Mucosa of gallbladder (tissue), 1 donor: ENCODE measurements around the gene LRRC15. TPM values are rescaled to one million over a fixed set of nuclear protein-coding genes. Genes with fewer than 3 reads are reported as not detected.

Experiments used
- DNase-seq: peaks from one replicate; pipeline ENCODE4 v3.0.0-alpha.2; 2020; ENCODE audit warnings: low spot score
- total RNA-seq: library from RNA; stranded (reverse); gene quantifications from one replicate; pipeline ENCODE4 v1.2.1, GENCODE V29; 2021
- donor health status: DM: no; HTN: no; CAD: no.

LRRC15 gene
- total RNA-seq, 1 donor from 2014 or later = 0.35 TPM

DNA sequence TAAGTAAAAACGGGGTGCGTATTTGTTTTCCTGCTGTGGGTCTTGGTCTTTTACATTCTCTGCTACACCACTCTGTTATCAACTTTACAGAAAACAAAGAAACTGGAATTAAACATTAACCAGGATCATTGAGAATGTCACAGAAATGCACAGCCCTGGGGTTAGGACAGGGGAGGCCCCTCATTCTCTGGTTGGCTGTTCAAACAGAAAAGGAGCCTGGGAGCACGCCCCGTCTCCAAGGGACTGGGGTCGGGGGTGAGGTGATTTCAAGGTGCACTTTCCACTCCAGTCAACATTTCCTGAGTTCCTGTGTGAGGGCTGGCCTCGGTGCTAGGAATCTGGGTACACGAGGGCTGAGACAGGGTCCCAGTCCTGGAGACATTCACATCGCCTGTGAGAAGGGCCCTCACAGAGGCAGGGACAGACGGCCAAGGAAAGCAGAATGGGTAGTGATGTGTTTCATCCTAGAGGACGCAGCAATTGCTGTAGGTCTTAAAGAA is 48.7 kb downstream of the LRRC15 start:
- DNase-seq = peak; percentile 75

DNA sequence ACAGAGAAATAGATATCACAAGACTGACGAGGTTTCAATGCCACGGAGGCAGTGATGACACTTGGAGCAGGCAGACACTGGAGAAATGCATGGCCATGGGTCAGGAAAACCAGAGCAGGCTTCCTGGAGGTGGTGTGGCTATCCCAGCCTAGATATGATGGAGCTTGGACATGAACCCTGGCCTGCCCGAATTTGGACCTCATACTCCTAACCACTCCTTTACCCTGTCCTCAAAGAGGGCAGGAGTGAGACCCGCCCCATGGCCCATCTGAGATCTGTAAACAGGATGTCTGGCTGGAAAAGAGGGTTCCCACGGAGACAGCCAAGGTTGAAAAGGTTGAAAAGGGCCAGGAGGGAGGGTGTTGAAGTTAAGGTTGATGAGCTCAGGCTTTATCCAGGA is 49.4 kb downstream of the LRRC15 start:
- DNase-seq = no peak

- DNase-seq = no peak
Measured at GRCh38 chr3:194318511-194319161, 50.9 kb downstream of the LRRC15 start.

- DNase-seq = no peak
Measured at GRCh38 chr3:194316918-194317317, 52.6 kb downstream of the LRRC15 start.

GRCh38 chr3:194315965-194316361 is 53.6 kb downstream of the LRRC15 start:
- DNase-seq = no peak

DNA sequence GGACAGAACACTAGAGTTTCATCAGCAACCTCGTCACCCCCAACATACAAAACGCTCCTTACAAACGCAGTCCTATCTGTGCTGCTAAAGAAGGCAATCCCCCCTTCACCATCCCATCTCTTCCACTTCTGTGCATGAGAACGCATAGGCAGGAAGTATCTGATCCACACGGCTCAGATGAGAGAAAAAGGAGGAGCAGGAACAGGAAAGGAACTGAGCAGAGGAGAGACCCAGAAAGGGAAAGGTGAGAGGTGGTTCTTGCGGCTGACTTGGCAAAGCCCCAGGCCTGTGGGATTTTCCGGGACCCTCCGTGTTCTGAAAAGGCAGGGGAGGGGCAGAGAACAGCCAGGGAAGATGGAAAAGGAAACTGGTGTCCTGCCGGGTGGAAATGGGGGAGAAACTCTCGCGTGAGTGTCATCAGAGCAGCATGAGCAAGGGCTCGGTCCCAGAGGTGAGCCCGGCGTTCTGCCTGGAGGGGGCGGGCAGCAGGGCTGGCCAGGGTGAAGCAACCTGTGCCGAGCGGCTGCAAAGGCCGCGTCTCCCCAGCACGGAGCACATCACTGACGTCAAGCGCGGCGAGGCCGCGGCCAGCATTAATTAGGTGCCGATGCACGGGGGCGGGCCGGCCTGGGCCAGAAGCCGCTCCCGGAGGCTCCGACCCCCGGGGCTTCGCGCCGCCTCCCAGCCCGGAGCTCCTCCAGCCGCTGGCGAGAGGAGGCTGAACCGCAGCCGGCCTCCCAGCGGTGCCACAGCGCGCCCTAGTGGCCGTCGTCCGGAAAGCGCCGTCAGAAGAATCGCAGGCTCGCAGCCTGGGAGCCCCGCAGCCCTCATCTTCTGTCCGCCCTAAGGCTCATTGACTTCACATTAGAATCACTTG is 54.2 kb downstream of the LRRC15 start:
- DNase-seq = peak; percentile 85

GRCh38 chr3:194314388-194315068 is 55.0 kb downstream of the LRRC15 start:
- DNase-seq = no peak

- no peak for DNase-seq
Measured at GRCh38 chr3:194313560-194314387, 55.8 kb downstream of the LRRC15 start.

GRCh38 chr3:194312743-194313281 is 56.7 kb downstream of the LRRC15 start:
- peak; percentile 62 for DNase-seq

DNA sequence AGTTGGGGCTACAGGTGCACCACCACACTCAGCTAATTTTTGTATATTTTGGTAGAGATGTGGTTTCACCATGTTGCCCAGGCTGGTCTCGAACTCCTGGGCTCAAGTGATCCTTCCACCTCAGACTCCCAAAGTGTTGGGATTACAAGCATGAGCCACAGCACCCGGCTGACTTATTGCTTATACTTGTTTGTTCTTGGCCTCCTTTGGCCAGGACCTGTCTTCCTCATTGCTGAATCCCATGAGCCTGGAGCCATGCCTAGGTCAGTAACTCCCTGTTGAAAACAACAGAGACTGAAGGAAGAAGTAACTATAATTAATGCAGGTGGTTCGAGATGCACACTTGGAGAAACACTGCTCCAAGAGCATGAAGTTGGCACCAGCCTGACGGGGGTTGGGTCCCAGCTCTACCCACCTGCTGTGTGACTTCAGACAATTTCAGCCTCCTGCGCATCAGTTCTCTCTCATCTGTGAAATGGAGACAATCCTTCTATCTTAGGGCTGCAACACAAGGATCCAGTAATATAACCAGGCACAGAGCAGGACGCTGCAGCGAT is 57.3 kb downstream of the LRRC15 start:
- no peak for DNase-seq

DNA sequence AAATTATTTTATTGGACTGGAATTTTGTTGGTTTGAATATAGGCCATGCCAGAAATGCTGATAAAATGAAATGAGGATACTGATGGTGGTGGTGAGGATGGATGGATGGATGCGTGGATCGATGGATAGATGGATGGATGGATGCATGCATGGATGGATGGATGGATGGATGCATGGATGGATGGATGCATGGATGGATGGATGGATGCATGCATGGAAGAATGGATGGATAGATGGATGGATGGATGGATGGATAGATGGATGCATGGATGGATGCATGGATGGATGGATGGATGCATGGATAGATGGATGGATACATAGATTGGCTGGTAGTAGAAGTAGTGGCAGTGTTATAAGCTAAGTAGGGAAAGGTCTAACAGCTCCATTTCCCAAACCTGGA is 58.5 kb downstream of the LRRC15 start:
- DNase-seq = no peak

GRCh38 chr3:194310060-194310835 is 59.3 kb downstream of the LRRC15 start:
- DNase-seq = no peak

GRCh38 chr3:194308601-194309449 is 60.7 kb downstream of the LRRC15 start:
- no peak for DNase-seq

GRCh38 chr3:194307849-194308248 is 61.7 kb downstream of the LRRC15 start:
- no peak for DNase-seq

DNA sequence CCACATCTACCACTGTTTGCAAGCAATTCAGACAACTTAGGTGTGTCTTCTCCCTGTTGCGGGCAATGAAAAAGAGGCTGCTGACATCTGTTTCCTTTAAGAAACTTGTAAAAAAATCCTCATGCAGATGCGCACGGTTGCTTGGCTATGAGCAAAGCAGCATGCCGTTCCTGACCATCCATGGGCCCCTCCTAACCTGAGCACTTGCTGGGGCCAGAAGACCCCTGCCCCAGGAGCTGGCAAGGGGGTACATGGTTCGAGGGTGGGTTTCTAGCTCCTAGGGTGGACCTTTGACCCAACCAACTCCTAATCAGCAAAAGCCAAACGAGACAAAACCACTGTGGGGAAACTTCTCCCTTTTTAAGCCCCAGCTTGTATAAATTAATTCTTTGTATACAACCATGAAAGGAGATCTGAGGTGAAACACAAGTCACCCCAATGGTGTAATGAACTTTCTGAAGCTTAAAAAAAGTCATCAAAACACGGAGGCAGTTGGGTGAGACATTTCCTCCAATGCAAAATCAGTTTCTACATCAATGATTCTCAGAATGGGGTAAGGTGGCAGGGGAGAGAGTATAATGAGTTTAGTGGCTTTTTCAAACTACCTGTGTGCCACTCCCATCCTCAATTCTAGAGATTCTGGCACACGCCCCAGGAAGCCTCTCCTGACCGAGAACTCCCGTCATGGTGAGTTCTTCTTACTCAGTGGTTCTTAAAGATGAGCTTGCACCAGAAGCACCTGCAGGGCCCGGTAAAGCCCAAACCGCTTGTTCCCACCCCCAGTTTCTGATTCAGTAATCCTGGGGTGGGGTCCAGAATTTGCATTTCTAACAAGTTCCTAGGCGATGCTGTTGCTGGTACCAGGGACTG is 62.5 kb downstream of the LRRC15 start:
- DNase-seq = no peak

GRCh38 chr3:194306109-194306686 is 63.3 kb downstream of the LRRC15 start:
- no peak for DNase-seq

GRCh38 chr3:194305356-194306108 is 64.0 kb downstream of the LRRC15 start:
- DNase-seq = no peak
